Activated CD4-positive, alpha-beta T cell treated with anti-CD3 and anti-CD28 coated beads, Interleukin-10, Interleukin-2, amounts not matched to agents 100 ng/mL and 50 ng/mL, durations not matched to agents 16 hours and 8 hours (primary cell): ENCODE measurements around the gene C2orf74.
"Not testable (repeated sequence)": the region's sequence is repeated elsewhere in the genome, so short reads cannot be mapped to it uniquely, and the experiment has no call there.

Experiments
- DNase-seq: peaks from one replicate; pipeline ENCODE4 v3.0.0-alpha.2; 2020

The C2orf74 gene

GRCh38 chr2:61161888-61162287, at the start of gene C2orf74:
C2orf74 (plus strand) TSS chr2:61162188; CDS start chr2:61162515, 327 bp downstream.
- DNase-seq, result no peak

- DNase-seq, result no peak
Observed at GRCh38 chr2:61114147-61114546, 47.8 kb upstream of the C2orf74 start.

GRCh38 chr2:61116302-61116701, 45.7 kb upstream of the C2orf74 start:
- DNase-seq, result no peak

GRCh38 chr2:61117534-61117933, 44.5 kb upstream of the C2orf74 start:
- peak; percentile 27 for DNase-seq

- DNase-seq, result no peak
Observed at GRCh38 chr2:61125123-61125710, 36.8 kb upstream of the C2orf74 start.

- no peak for DNase-seq
Observed at GRCh38 chr2:61125798-61126197, 36.2 kb upstream of the C2orf74 start.

- not testable (repeated sequence) for DNase-seq
Observed at GRCh38 chr2:61128122-61128521, 33.9 kb upstream of the C2orf74 start.

GRCh38 chr2:61134141-61134540, 27.8 kb upstream of the C2orf74 start:
- no peak for DNase-seq

GRCh38 chr2:61135510-61135909, 26.5 kb upstream of the C2orf74 start:
- peak; percentile 8 for DNase-seq

GRCh38 chr2:61138859-61139258, 23.1 kb upstream of the C2orf74 start:
- no peak for DNase-seq

GRCh38 chr2:61141151-61141550, 20.8 kb upstream of the C2orf74 start:
- no peak for DNase-seq

- DNase-seq, result peak; percentile 97
Observed at GRCh38 chr2:61144697-61145268, 17.2 kb upstream of the C2orf74 start.

GRCh38 chr2:61145990-61146389, 16.0 kb upstream of the C2orf74 start:
- DNase-seq, result no peak

- DNase-seq, result not testable (repeated sequence)
Observed at GRCh38 chr2:61148091-61148490, 13.9 kb upstream of the C2orf74 start.

- no peak for DNase-seq
Observed at GRCh38 chr2:61149074-61149473, 12.9 kb upstream of the C2orf74 start.

GRCh38 chr2:61151436-61151835, 10.6 kb upstream of the C2orf74 start:
- DNase-seq, result no peak

GRCh38 chr2:61157371-61158003, 4.5 kb upstream of the C2orf74 start:
- DNase-seq, result no peak

- DNase-seq, result no peak
Observed at GRCh38 chr2:61158356-61158955, 3.5 kb upstream of the C2orf74 start.

- DNase-seq, result no peak
Observed at GRCh38 chr2:61162721-61163120, 733 bp downstream of the C2orf74 start.

GRCh38 chr2:61165082-61165481, 3.1 kb downstream of the C2orf74 start:
- not testable (repeated sequence) for DNase-seq

GRCh38 chr2:61165946-61166345, 4.0 kb downstream of the C2orf74 start:
- no peak for DNase-seq

GRCh38 chr2:61167579-61167978, 5.6 kb downstream of the C2orf74 start:
- no peak for DNase-seq

- DNase-seq, result no peak
Observed at GRCh38 chr2:61172671-61173070, 10.7 kb downstream of the C2orf74 start.

GRCh38 chr2:61173116-61173515, 11.1 kb downstream of the C2orf74 start:
- DNase-seq, result no peak
